HEK293 (cell line): Measurements from ENCODE around the gene MEGF6.

Experiments
- BCL11A ChIP-seq: fragments of 450-650 bp; formaldehyde crosslinking; IDR thresholded peaks from 2 replicates; pipeline ENCODE4 v1.5.1; 2016; ENCODE audit warnings: low read depth, missing biosample characterization, missing genetic modification characterization
- GLIS1 ChIP-seq: fragments of 450-650 bp; formaldehyde crosslinking; IDR thresholded peaks from 2 replicates; pipeline ENCODE4 v1.5.1; 2016; ENCODE audit warnings: missing biosample characterization, missing genetic modification characterization
- HOXA7 ChIP-seq: sonication (generic); formaldehyde crosslinking; IDR thresholded peaks from 2 replicates; pipeline ENCODE4 v1.8.1; 2022; ENCODE audit warnings: missing genetic modification reagents, borderline replicate concordance
- KLF10 ChIP-seq: fragments of 450-650 bp; IDR thresholded peaks from 2 replicates; pipeline ENCODE4 v1.5.1; 2018; ENCODE audit warnings: missing biosample characterization, mild to moderate bottlenecking, missing genetic modification characterization
- KLF8 ChIP-seq: fragments of 450-650 bp; formaldehyde crosslinking; IDR thresholded peaks from 2 replicates; pipeline ENCODE4 v1.5.1; 2016; ENCODE audit warnings: missing biosample characterization, missing genetic modification characterization
- OSR2 ChIP-seq: fragments of 450-650 bp; formaldehyde crosslinking; IDR thresholded peaks from 2 replicates; pipeline ENCODE4 v1.5.1; 2016; ENCODE audit warnings: missing biosample characterization, missing genetic modification characterization
- PBX3 ChIP-seq: sonication (generic); formaldehyde crosslinking; IDR thresholded peaks from 2 replicates; pipeline ENCODE4 v1.8.1; 2022; ENCODE audit warnings: mild to moderate bottlenecking, moderate library complexity, missing genetic modification reagents
- REPIN1 ChIP-seq: fragments of 450-650 bp; formaldehyde crosslinking; IDR thresholded peaks from 2 replicates; pipeline ENCODE4 v1.5.1; 2017; ENCODE audit warnings: missing biosample characterization, missing genetic modification characterization, low read depth
- SCRT2 ChIP-seq: fragments of 450-650 bp; formaldehyde crosslinking; IDR thresholded peaks from 2 replicates; pipeline ENCODE4 v1.5.1; 2016; ENCODE audit warnings: missing biosample characterization, missing genetic modification characterization
- ZBTB48 ChIP-seq: fragments of 450-650 bp; formaldehyde crosslinking; IDR thresholded peaks from 2 replicates; pipeline ENCODE4 v1.5.1; 2016; ENCODE audit warnings: missing biosample characterization, missing genetic modification characterization
- ZIC2 ChIP-seq: fragments of 450-650 bp; formaldehyde crosslinking; IDR thresholded peaks from 2 replicates; pipeline ENCODE4 v1.5.1; 2016; ENCODE audit warnings: missing biosample characterization, missing genetic modification characterization
- ZNF114 ChIP-seq: fragments of 450-650 bp; formaldehyde crosslinking; IDR thresholded peaks from 2 replicates; pipeline ENCODE4 v1.5.0; 2017; ENCODE audit warnings: missing biosample characterization, missing genetic modification characterization
- ZNF121 ChIP-seq: fragments of 450-650 bp; formaldehyde crosslinking; IDR thresholded peaks from 2 replicates; pipeline ENCODE4 v1.5.1; 2016; ENCODE audit warnings: missing biosample characterization, missing genetic modification characterization
- ZNF266 ChIP-seq: fragments of 450-650 bp; formaldehyde crosslinking; IDR thresholded peaks from 2 replicates; pipeline ENCODE4 v1.5.1; 2016; ENCODE audit warnings: missing biosample characterization, missing genetic modification characterization, low read depth
- ZNF292 ChIP-seq: fragments of 450-650 bp; formaldehyde crosslinking; IDR thresholded peaks from 2 replicates; pipeline ENCODE4 v1.5.1; 2016; ENCODE audit warnings: low read depth, missing biosample characterization, missing genetic modification characterization, borderline replicate concordance
- ZNF324 ChIP-seq: fragments of 450-650 bp; formaldehyde crosslinking; IDR thresholded peaks from 2 replicates; pipeline ENCODE4 v1.5.1; 2016; ENCODE audit warnings: missing biosample characterization, missing genetic modification characterization
- ZNF350 ChIP-seq: fragments of 450-650 bp; formaldehyde crosslinking; IDR thresholded peaks from 2 replicates; pipeline ENCODE4 v1.5.0; 2017; ENCODE audit warnings: missing biosample characterization, mild to moderate bottlenecking, missing genetic modification characterization
- ZNF366 ChIP-seq: fragments of 450-650 bp; formaldehyde crosslinking; conservative IDR thresholded peaks from 2 replicates; pipeline ENCODE4 v1.5.1; 2016; ENCODE audit warnings: missing biosample characterization, missing genetic modification characterization
- ZNF391 ChIP-seq: fragments of 450-650 bp; formaldehyde crosslinking; IDR thresholded peaks from 2 replicates; pipeline ENCODE4 v1.5.1; 2016; ENCODE audit warnings: low read depth, missing biosample characterization, missing genetic modification characterization, borderline replicate concordance
- ZNF433 ChIP-seq: fragments of 450-650 bp; formaldehyde crosslinking; IDR thresholded peaks from 2 replicates; pipeline ENCODE4 v1.5.1; 2016; ENCODE audit warnings: missing biosample characterization, missing genetic modification characterization, low read depth
- ZNF529 ChIP-seq: fragments of 450-650 bp; formaldehyde crosslinking; IDR thresholded peaks from 2 replicates; pipeline ENCODE4 v1.5.1; 2017; ENCODE audit warnings: missing genetic modification characterization, missing biosample characterization; ENCODE audit not compliant: insufficient replicate concordance
- ZNF558 ChIP-seq: fragments of 450-650 bp; formaldehyde crosslinking; IDR thresholded peaks from 2 replicates; pipeline ENCODE4 v1.5.1; 2016; ENCODE audit warnings: missing biosample characterization, missing genetic modification characterization
- ZNF561 ChIP-seq: fragments of 450-650 bp; IDR thresholded peaks from 2 replicates; pipeline ENCODE4 v1.5.1; 2018; ENCODE audit warnings: missing biosample characterization, missing genetic modification characterization, borderline replicate concordance
- ZNF629 ChIP-seq: fragments of 450-650 bp; formaldehyde crosslinking; IDR thresholded peaks from 2 replicates; pipeline ENCODE4 v1.5.1; 2017; ENCODE audit warnings: missing biosample characterization, missing genetic modification characterization
- ZNF677 ChIP-seq: fragments of 450-650 bp; IDR thresholded peaks from 2 replicates; pipeline ENCODE4 v1.5.0; 2018; ENCODE audit warnings: missing biosample characterization, mild to moderate bottlenecking, missing genetic modification characterization, moderate library complexity
- ZNF777 ChIP-seq: fragments of 450-650 bp; formaldehyde crosslinking; IDR thresholded peaks from 2 replicates; pipeline ENCODE4 v1.5.1; 2017; ENCODE audit warnings: missing biosample characterization, missing genetic modification characterization, borderline replicate concordance
- ZNF792 ChIP-seq: fragments of 450-650 bp; formaldehyde crosslinking; IDR thresholded peaks from 2 replicates; pipeline ENCODE4 v1.5.1; 2016; ENCODE audit warnings: missing biosample characterization, missing genetic modification characterization
- ZSCAN16 ChIP-seq: fragments of 450-650 bp; formaldehyde crosslinking; IDR thresholded peaks from 2 replicates; pipeline ENCODE4 v1.5.1; 2016; ENCODE audit warnings: missing biosample characterization, missing genetic modification characterization
- TF ChIP-seq, protein P1 (sequence below): fragments of 450-650 bp; formaldehyde crosslinking; IDR thresholded peaks from 2 replicates; pipeline ENCODE4 v1.5.1; 2016; ENCODE audit warnings: missing biosample characterization, missing genetic modification characterization
- TF ChIP-seq, protein P2 (sequence below): fragments of 450-650 bp; formaldehyde crosslinking; IDR thresholded peaks from 2 replicates; pipeline ENCODE4 v1.5.1; 2016; ENCODE audit warnings: missing biosample characterization, missing genetic modification characterization
- TF ChIP-seq, protein P3 (sequence below): fragments of 450-650 bp; formaldehyde crosslinking; IDR thresholded peaks from 2 replicates; pipeline ENCODE4 v1.5.1; 2016; ENCODE audit warnings: missing biosample characterization, missing genetic modification characterization, borderline replicate concordance
- TF ChIP-seq, protein P4 (sequence below): fragments of 450-650 bp; formaldehyde crosslinking; IDR thresholded peaks from 2 replicates; pipeline ENCODE4 v1.5.1; 2016; ENCODE audit warnings: missing biosample characterization, missing genetic modification characterization

MEGF6 gene

GRCh38 chr1:3453891-3454810 is 157.2 kb downstream of the MEGF6 start, which contains the start of gene ARHGEF16 (continued):
- TF ChIP-seq ZNF777 (tag by site-specific recombination): no peak
- peak; percentile 23; the same call in 1 of the 2 replicates for TF ChIP-seq SCRT2 (tag by site-specific recombination)
- no peak for TF ChIP-seq REPIN1
- TF ChIP-seq, protein P1, sequence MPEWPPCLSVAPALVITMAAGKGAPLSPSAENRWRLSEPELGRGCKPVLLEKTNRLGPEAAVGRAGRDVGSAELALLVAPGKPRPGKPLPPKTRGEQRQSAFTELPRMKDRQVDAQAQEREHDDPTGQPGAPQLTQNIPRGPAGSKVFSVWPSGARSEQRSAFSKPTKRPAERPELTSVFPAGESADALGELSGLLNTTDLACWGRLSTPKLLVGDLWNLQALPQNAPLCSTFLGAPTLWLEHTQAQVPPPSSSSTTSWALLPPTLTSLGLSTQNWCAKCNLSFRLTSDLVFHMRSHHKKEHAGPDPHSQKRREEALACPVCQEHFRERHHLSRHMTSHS: no peak
- TF ChIP-seq, protein P2, sequence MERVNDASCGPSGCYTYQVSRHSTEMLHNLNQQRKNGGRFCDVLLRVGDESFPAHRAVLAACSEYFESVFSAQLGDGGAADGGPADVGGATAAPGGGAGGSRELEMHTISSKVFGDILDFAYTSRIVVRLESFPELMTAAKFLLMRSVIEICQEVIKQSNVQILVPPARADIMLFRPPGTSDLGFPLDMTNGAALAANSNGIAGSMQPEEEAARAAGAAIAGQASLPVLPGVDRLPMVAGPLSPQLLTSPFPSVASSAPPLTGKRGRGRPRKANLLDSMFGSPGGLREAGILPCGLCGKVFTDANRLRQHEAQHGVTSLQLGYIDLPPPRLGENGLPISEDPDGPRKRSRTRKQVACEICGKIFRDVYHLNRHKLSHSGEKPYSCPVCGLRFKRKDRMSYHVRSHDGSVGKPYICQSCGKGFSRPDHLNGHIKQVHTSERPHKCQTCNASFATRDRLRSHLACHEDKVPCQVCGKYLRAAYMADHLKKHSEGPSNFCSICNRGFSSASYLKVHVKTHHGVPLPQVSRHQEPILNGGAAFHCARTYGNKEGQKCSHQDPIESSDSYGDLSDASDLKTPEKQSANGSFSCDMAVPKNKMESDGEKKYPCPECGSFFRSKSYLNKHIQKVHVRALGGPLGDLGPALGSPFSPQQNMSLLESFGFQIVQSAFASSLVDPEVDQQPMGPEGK (tag by site-specific recombination): peak; percentile 18; the same call in 1 of the 2 replicates
- TF ChIP-seq GLIS1 (tag by site-specific recombination): peak; percentile 57
- no peak for TF ChIP-seq PBX3 (CRISPR knock-in tag)
- no peak for TF ChIP-seq ZNF350 (tag by site-specific recombination)
- 0 out of 2 replicates have a peak, but pooled peaks have one; percentile 8 for TF ChIP-seq BCL11A (tag by site-specific recombination)
- TF ChIP-seq HOXA7 (CRISPR knock-in tag): no peak
- TF ChIP-seq KLF8 (tag by site-specific recombination): peak; percentile 22; the same call in 1 of the 2 replicates
- peak; percentile 66; the same call in 1 of the 2 replicates for TF ChIP-seq ZNF324 (tag by site-specific recombination)
- 0 out of 2 replicates have a peak, but pooled peaks have one; percentile 24 for TF ChIP-seq ZNF391 (tag by site-specific recombination)
- TF ChIP-seq, protein P3, sequence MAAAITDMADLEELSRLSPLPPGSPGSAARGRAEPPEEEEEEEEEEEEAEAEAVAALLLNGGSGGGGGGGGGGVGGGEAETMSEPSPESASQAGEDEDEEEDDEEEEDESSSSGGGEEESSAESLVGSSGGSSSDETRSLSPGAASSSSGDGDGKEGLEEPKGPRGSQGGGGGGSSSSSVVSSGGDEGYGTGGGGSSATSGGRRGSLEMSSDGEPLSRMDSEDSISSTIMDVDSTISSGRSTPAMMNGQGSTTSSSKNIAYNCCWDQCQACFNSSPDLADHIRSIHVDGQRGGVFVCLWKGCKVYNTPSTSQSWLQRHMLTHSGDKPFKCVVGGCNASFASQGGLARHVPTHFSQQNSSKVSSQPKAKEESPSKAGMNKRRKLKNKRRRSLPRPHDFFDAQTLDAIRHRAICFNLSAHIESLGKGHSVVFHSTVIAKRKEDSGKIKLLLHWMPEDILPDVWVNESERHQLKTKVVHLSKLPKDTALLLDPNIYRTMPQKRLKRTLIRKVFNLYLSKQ: no peak
- TF ChIP-seq ZNF121: peak; percentile 45; the same call in 1 of the 2 replicates
- TF ChIP-seq ZIC2 (tag by site-specific recombination): peak; percentile 31
- no peak for TF ChIP-seq ZNF792 (tag by site-specific recombination)
- TF ChIP-seq ZNF677 (tag by site-specific recombination): no peak
- TF ChIP-seq ZNF292 (tag by site-specific recombination): no peak
- TF ChIP-seq ZNF529: no peak
- TF ChIP-seq KLF10 (tag by site-specific recombination): peak; percentile 63; the same call in 1 of the 2 replicates
- no peak for TF ChIP-seq ZBTB48 (tag by site-specific recombination)
- TF ChIP-seq ZNF558: no peak
- TF ChIP-seq ZNF114 (tag by site-specific recombination): no peak
- no peak for TF ChIP-seq ZSCAN16 (tag by site-specific recombination)
- no peak for TF ChIP-seq OSR2 (tag by site-specific recombination)
- TF ChIP-seq ZNF433 (tag by site-specific recombination): no peak
- peak; percentile 59; the same call in 1 of the 2 replicates for TF ChIP-seq ZNF561 (tag by site-specific recombination)
- TF ChIP-seq ZNF266 (tag by site-specific recombination): no peak
- TF ChIP-seq ZNF629: peak; percentile 53
- no peak for TF ChIP-seq ZNF366 (tag by site-specific recombination)
- TF ChIP-seq, protein P4, sequence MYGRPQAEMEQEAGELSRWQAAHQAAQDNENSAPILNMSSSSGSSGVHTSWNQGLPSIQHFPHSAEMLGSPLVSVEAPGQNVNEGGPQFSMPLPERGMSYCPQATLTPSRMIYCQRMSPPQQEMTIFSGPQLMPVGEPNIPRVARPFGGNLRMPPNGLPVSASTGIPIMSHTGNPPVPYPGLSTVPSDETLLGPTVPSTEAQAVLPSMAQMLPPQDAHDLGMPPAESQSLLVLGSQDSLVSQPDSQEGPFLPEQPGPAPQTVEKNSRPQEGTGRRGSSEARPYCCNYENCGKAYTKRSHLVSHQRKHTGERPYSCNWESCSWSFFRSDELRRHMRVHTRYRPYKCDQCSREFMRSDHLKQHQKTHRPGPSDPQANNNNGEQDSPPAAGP: peak; percentile 70
